Jurkat, Clone E6-1 (cell line): ENCODE measurements around the gene TPD52L2.
"Not testable (repeated sequence)": the region's sequence is repeated elsewhere in the genome, so short reads cannot be mapped to it uniquely, and the experiment has no call there.

ENCODE experiments used
- DNase-seq: peaks from one replicate; pipeline ENCODE4 v3.0.0-alpha.2; 2011; ENCODE audit warnings: low read depth, low spot score
- H3K4me3 ChIP-seq: 2 replicates; pipeline ENCODE4 v1.5.1; 2011; ENCODE audit warnings: mild to moderate bottlenecking, low read length, control low read depth, moderate library complexity

The TPD52L2 gene

DNA sequence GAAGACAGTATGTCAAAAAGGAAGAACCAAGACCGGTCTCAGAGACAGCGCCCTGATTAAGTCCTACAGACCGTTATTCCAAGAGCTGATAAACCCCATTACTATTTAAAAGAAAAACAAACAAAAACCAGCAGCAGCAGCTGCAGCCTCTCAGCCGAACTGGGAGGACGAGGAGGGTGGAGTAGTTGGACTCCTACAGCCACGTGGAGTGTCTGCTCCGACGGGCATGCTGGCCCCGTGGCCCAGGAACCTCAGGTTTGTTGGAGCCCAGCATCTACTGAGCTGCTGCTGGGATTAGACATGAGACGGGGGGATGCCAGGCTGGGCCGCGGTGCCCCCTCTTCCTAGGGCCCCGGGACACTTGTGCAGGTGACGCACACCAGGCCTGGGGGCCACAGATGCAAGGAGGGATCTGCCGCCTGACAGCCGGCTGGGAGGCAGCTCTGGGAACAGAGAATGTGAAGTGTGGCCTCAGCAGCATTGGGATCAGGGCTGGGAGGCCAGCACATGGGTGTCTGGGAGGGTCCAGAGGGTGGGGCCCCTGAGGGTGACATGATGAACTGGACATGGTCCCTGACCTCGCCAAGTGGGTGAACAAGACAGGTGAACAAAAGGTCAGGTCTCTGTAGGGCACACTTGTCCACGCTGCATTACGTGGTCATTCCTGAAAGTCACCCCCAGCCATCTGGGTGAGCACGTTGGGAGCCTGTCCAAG, 31.1 kb upstream of the TPD52L2 start:
- no peak for DNase-seq
- H3K4me3 ChIP-seq, result no peak overlapping the region

DNA sequence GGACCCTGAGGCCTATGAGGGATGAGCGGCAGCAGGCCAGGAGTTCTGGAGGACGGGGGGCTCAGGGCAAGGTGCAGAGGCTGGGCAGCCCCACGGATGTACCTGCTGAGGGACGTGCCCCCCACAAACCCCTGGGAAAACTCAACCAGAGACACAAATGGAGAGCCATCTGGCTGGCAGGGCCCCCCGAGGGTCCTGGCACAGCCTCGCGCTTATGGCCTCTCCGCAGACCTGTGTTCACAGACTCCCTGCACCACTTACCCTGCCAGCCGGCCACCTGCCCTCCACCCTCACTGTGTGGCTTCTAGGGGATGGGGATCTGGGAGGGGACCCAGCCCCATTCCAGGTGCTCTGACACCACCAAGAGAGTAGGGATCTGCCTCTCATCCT, 30.6 kb upstream of the TPD52L2 start:
- no peak for DNase-seq
- no peak overlapping the region for H3K4me3 ChIP-seq

DNA sequence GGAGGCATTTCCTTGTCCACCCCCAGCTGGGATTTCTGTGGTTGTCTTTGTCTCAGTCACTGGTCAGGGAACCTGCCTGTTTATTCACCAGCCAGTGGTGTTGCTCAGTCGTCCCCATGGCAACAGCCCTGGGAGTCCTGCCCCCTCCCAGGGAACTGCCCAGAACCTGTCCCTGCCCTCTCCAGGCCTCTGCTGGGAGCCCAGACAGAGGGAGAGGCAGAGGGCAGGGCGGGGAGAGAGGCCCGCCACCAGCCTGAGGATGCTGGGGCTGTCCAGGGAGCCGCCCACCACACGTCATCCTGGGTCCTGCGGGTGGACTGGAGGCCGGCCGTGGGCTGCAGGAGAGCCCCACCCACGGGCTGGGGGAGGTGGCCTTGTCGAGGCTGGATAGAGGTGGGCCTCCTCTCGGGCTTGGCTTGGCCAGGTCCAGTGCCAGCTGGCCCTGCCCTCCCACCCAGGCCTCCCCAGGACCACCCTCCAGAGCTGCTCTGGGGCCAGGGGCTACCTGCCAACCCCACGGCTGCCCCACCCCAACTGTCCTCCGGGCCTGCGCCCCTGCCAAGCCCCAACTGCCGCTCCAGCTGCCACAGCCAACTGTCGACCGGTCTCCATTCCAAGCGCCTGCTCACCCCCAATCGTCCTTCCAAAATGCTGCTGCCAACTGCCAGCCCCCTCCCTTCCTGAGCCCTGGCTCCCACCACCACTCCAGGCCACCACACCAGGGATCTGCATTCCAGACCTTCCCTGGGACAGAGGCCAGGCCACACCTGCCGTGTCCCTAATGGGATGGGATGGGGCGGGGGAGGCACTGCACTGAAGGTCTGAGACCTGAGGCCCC, 29.8 kb upstream of the TPD52L2 start:
- no peak overlapping the region for H3K4me3 ChIP-seq
- no peak for DNase-seq

DNA sequence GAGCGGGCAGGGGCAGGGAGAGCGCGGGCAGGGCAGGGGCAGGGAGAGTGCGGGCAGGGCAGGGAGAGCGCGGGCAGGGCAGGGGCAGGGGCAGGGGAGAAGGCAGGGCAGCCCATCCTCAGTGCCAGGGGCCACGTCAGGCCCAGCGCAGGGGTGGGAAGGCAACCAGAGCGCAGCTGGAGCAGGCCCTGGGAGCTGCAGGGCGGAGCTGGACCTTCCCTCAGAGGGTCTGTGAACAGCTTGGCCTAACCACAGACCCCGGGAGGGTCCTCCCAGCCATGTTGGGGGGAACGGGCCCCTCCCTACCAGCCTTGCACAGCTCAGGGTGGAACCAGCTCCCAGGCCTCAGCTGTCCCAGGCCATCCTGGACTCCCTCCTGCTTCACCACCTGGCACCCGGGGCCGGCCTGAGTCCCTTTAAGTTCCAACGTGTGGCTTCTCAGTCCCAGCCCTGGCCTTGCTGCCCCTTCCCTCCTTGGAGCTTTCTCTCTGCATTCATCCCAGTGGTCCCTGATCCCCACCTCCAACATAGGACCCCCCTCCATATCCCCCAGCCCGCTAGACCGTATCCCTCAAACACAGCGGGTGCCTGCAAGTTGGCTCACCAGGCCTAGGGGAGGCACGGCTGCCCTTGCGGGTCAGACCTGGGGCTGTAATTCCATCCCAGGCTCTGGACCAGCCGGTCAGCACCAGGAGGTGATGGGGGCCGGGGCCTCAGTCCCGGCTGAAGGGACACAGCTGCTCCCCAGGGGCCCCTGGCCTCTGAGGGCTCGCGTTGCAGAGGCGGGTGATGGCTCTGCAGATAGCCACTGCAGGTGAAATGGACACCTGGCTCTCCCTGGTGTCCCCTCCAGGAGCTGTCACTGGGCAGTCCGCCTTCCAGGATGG, 28.4 kb upstream of the TPD52L2 start:
- no peak for DNase-seq
- no peak overlapping the region for H3K4me3 ChIP-seq

- DNase-seq, result no peak
- no peak overlapping the region for H3K4me3 ChIP-seq
Observed at GRCh38 chr20:63837479-63837878, 27.6 kb upstream of the TPD52L2 start.

- no peak overlapping the region for H3K4me3 ChIP-seq
- no peak for DNase-seq
Observed at GRCh38 chr20:63839620-63840019, 25.4 kb upstream of the TPD52L2 start.

GRCh38 chr20:63840405-63840828, 24.7 kb upstream of the TPD52L2 start:
- H3K4me3 ChIP-seq, result no peak overlapping the region
- no peak for DNase-seq

- no peak for DNase-seq
- no peak overlapping the region for H3K4me3 ChIP-seq
Observed at GRCh38 chr20:63842258-63842657, 22.8 kb upstream of the TPD52L2 start.

DNA sequence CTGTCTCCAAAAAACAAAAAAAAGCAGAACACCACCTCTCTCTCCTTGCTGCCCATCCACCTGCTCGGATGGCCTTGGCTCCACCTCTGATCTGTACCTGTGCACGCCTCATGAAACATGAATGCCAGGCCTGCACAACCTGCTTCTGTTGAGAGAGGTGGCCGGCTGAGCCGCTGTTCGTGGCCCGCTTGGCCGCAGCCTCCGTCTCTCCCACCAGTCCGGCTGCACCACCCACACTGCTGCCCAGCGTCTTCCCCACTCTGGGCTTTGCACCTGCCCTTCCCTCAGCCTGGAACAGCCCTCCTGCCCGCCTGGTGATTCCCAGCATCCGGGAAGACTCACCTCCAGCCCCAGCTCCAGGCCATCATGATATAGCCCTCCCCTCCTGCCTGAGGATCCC, 21.8 kb upstream of the TPD52L2 start:
- no peak for DNase-seq
- H3K4me3 ChIP-seq, result no peak overlapping the region

GRCh38 chr20:63843778-63844177, 21.3 kb upstream of the TPD52L2 start:
- DNase-seq, result no peak
- H3K4me3 ChIP-seq, result no peak overlapping the region

DNA sequence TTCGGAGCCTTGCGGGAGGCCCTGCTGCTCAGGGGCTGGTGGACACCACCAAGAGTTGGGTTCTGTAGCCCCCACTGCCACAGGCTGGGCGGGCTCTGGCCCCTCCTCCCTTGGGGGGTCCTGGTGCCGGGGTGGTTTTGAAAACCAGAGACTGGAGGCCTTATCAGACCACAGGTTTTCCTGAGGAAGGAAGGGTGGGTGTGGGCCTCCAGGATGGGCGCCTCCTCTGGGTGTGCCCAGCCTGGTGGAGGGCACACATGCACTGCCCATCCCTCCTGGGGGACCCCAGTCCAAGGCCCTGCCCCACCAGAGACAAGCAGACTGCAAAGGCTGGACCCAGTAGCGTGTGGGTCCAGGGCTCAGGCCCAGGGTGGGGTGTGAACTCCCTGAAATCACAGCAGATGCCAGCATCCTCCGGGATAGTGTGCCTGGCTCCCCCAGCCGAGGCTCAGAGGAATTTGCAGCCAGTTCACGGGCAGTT, 20.5 kb upstream of the TPD52L2 start:
- DNase-seq, result no peak
- H3K4me3 ChIP-seq, result no peak overlapping the region

DNA sequence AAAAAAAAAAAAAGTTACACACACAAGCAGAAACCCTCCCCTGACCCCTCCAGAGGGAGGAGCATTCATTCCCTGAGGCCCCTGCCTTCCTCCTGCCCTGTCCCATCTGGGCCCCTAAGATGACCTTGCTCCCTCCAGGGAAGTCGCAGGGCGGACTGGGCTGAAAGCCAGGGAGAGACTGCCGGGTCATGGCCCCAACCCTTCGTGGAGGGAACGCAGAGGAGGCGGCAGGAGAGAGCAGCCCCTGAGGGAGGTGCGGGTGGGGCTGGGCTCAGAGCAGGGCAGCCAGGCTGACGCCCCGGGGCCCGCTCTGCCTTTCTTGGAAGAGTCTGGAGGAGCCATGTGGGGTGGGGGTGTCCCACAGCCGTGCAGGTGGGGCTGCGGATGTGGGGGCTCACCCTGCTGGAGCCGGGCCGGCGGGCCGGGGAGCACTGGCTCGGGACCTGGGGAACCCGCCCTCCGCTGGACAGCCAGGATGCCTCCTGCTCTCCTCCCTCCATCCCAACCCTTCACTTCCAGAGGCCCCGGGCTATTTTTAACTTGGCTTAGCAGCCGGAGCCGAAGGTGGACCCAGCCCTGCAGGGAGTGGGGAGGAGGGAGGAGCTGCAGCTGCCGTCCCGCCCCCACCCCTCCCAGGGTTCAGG, 18.8 kb upstream of the TPD52L2 start:
- H3K4me3 ChIP-seq, result no peak overlapping the region
- DNase-seq, result no peak

DNA sequence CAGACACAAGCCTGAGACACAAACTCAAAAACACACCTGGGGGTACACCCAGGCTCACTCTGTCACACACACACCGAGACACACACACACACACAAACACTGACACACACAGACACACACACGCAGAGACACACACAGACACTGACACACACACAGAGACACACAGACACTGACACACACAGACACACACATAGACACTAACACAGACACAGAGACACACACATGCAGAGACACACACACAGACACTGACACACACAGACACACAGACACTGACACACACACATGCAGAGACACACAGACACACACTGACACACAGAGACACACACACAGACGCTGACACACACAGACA, 18.2 kb upstream of the TPD52L2 start:
- DNase-seq, result no peak
- no peak overlapping the region for H3K4me3 ChIP-seq

DNA sequence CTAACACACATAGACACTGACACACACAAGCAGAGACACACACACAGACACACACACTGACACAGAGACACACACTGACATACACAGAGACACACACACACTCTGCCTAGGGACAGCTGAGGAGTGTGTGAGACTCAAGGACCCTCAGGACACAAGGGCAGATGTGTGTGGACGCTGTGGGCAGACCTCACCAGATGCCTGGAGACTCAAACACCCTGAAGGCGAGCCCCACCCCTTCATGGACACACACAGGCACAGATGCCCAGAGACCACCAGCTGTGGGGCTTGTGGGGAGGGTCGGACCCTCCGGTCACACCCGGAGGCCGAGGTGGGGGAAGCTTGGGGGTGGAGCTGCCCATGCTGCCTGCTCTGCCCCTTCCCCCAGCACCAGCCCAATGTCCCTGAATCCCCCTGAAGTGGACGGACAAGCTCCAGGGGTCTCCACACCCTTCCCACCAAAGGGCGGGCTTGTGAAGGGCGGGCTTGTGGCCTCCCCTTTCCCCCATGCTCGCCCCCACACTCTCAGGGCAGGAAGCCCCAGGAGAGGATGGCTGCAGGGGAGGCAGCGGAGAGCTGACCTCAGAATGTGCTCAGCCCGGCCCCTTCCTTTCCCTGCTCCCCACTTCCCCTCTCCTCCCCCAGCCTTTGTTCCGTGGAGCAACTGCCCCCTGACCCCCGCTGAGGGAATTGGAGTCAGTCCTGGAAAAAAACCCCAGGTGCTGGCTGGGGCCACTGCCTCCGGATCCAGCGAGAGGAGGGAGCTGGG, 17.6 kb upstream of the TPD52L2 start:
- no peak overlapping the region for H3K4me3 ChIP-seq
- DNase-seq, result no peak

- no peak for DNase-seq
- no peak overlapping the region for H3K4me3 ChIP-seq
Observed at GRCh38 chr20:63848003-63848911, 16.8 kb upstream of the TPD52L2 start.

DNA sequence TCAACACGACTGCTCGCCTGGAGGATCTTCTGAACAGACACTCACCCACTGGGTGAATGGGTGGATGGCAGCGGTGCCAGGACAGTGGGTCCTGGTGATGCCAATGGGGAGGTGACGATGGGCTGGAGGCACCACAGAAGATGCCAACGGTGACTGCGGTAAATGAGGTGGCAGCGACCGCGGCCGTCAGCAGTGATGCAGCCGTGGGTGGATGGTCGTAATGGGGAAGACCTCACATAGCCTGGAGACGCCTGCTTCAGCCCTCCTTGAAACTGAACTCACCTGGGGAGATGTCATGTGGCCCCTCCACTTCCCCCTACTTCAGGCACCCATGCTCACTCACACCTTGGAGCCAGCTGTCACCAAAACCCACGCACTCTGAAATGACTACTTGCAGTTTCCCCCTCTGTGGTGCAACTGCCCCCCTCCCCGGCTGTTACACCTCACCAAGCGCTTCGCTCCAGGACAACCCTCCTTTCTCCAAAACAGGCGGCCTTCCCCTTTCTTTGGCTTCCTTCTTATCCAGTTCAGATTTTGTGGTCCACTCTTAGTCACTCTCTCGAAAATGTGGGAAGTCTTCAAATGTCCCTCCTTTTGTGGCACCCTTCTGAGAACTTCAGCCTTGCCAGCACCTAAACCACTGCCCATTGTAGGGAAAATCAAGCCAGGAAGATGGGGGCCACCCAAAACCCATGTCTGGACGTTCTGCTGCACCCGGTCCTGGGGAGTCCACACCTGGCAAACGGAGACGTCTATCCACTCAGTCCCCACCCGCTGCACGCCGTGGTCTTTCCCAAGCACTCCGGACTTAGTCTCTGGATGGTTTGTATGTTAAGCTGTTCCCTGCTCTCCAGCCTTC, 14.2 kb upstream of the TPD52L2 start:
- DNase-seq, result no peak
- H3K4me3 ChIP-seq, result no peak overlapping the region

GRCh38 chr20:63851548-63851943, 13.5 kb upstream of the TPD52L2 start:
- H3K4me3 ChIP-seq, DNase-seq: not testable (repeated sequence)
